OCI-LY3 (cell line): ENCODE results near the gene RAPGEF2.

Source experiments
- H2AFZ ChIP-seq: fragments of 200-600, 300-600 bp; shearing (Covaris generic); 2 replicates; pipeline ENCODE4 v1.6.0; 2014; ENCODE audit warnings: antibody characterized with exemption, low read depth, low read length
- H3K27ac ChIP-seq: fragments of 200-600, 300-600 bp; sonication (generic); 2 replicates; pipeline ENCODE4 v1.5.1; 2014; ENCODE audit warnings: mild to moderate bottlenecking, low read length, moderate library complexity, mixed read lengths
- H3K27me3 ChIP-seq: fragments of 200-600, 300-600 bp; sonication (generic); 2 replicates; pipeline ENCODE4 v1.6.1; 2014; ENCODE audit warnings: low read depth, low read length, mixed read lengths
- H3K36me3 ChIP-seq: fragments of 200-600, 300-600 bp; sonication (generic); replicated peaks from 2 replicates; pipeline ENCODE3; 2014; ENCODE audit warnings: low read depth, low read length, mixed read lengths
- H3K4me1 ChIP-seq: fragments of 300-600, 200-600 bp; sonication (generic); 2 replicates; pipeline ENCODE4 v1.6.1; 2014; ENCODE audit warnings: low read length, mixed read lengths
- H3K4me2 ChIP-seq: fragments of 200-600, 300-600 bp; sonication (generic); 2 replicates; pipeline ENCODE4 v1.6.1; 2014; ENCODE audit warnings: low read length, mixed read lengths
- H3K4me3 ChIP-seq: fragments of 300-600, 200-600 bp; sonication (generic); 2 replicates; pipeline ENCODE4 v1.5.1; 2014; ENCODE audit warnings: antibody characterized with exemption, mild to moderate bottlenecking, low read length, moderate library complexity
- H3K79me2 ChIP-seq: fragments of 300-600, 200-600 bp; shearing (Covaris generic); 2 replicates; pipeline ENCODE4 v1.6.1; 2014; ENCODE audit warnings: mild to moderate bottlenecking, low read length, mixed read lengths
- H3K9ac ChIP-seq: fragments of 300-600, 200-600 bp; shearing (Covaris generic); 2 replicates; pipeline ENCODE4 v1.6.0; 2014; ENCODE audit warnings: mild to moderate bottlenecking, low read length, moderate library complexity
- H3K9me3 ChIP-seq: fragments of 200-600, 300-600 bp; shearing (Covaris generic); 2 replicates; pipeline ENCODE4 v1.6.1; 2014; ENCODE audit warnings: low read length, mixed read lengths; ENCODE audit not compliant: insufficient read depth
- H4K20me1 ChIP-seq: fragments of 200-600, 300-600 bp; sonication (generic); 2 replicates; pipeline ENCODE4 v1.6.1; 2016; ENCODE audit warnings: low read length, mixed read lengths; ENCODE audit not compliant: insufficient read depth
- EZH2phosphoT487 ChIP-seq: fragments of 200-600 bp; shearing (Covaris generic); IDR thresholded peaks from 2 replicates; pipeline ENCODE4 v1.6.1; 2018; ENCODE audit warnings: antibody characterized with exemption, mixed run types, low read depth
- TF ChIP-seq, protein P1 (sequence below): fragments of 200-600, 300-600 bp; sonication (generic); IDR thresholded peaks from 2 replicates; pipeline ENCODE4 v1.5.1; 2014; ENCODE audit warnings: antibody characterized with exemption, low read length, low read depth

Gene RAPGEF2

DNA sequence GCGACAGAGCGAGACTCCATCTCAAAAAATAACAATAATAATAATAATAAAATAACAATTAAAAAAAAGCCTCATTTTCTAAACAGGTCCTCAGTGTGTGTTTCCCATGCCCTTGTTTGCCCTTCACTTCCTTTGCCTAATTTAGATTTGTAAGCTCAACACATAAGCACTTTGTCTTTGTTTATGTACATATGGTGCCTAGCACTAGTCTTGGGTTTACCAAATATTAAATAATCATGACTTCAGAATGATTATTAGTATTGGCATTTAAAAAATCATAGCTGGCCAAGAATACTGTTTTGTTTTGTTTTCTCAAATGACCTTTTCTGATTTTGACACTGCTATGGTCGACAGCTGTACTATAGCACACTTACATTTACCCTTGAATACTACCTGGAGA, 6.4 kb upstream of the RAPGEF2 start:
- H3K4me3 ChIP-seq: no peak overlapping the region
- TF ChIP-seq, protein P1, sequence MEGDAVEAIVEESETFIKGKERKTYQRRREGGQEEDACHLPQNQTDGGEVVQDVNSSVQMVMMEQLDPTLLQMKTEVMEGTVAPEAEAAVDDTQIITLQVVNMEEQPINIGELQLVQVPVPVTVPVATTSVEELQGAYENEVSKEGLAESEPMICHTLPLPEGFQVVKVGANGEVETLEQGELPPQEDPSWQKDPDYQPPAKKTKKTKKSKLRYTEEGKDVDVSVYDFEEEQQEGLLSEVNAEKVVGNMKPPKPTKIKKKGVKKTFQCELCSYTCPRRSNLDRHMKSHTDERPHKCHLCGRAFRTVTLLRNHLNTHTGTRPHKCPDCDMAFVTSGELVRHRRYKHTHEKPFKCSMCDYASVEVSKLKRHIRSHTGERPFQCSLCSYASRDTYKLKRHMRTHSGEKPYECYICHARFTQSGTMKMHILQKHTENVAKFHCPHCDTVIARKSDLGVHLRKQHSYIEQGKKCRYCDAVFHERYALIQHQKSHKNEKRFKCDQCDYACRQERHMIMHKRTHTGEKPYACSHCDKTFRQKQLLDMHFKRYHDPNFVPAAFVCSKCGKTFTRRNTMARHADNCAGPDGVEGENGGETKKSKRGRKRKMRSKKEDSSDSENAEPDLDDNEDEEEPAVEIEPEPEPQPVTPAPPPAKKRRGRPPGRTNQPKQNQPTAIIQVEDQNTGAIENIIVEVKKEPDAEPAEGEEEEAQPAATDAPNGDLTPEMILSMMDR: no peak
- TF ChIP-seq EZH2phosphoT487: no peak
- no peak overlapping the region for H2AFZ ChIP-seq
- no peaks in the 10 kb centered on the region for H4K20me1 ChIP-seq
- H3K4me1 ChIP-seq: peaks cover 3% of the 10 kb centered on the region
- no peak overlapping the region for H3K4me2 ChIP-seq
- no peak overlapping the region for H3K9ac ChIP-seq
- no peak overlapping the region for H3K27ac ChIP-seq
- H3K9me3 ChIP-seq: no peaks in the 10 kb centered on the region
- H3K36me3 ChIP-seq: no peaks in the 10 kb centered on the region
- no peaks in the 10 kb centered on the region for H3K79me2 ChIP-seq
- H3K27me3 ChIP-seq: peaks cover 42% of the 10 kb centered on the region

DNA sequence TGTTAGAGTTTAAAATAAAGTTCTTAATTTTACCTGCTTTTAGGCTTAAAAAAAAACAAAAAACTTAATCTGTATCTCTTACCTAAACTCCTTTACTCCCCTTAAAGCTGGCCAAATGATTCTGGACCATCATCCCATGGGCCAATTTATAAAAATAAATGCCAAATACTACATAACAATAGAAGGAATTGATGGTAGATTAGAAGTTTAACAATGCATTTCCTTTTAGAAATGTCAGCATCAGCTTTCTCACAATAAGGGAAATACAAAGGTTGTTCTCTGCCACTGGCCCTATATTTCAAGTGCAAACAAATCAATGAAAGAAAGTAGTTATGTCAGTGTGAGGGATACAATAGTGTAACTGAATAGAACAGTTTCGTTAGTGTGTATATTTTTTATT, 5.7 kb upstream of the RAPGEF2 start:
- Histone ChIP-seq H3K27me3 (peaks cover 49% of the 10 kb centered on the region), H3K27ac (no peak overlapping the region), H3K36me3 (no peaks in the 10 kb centered on the region), H3K79me2 (no peaks in the 10 kb centered on the region), H4K20me1 (no peaks in the 10 kb centered on the region), H3K4me3 (no peak overlapping the region), H2AFZ (no peak overlapping the region), H3K9ac (no peak overlapping the region), H3K4me2 (no peak overlapping the region), H3K4me1 (peaks cover 10% of the 10 kb centered on the region), H3K9me3 (no peaks in the 10 kb centered on the region)
- no peak for TF ChIP-seq EZH2phosphoT487
- TF ChIP-seq, protein P1: no peak

DNA sequence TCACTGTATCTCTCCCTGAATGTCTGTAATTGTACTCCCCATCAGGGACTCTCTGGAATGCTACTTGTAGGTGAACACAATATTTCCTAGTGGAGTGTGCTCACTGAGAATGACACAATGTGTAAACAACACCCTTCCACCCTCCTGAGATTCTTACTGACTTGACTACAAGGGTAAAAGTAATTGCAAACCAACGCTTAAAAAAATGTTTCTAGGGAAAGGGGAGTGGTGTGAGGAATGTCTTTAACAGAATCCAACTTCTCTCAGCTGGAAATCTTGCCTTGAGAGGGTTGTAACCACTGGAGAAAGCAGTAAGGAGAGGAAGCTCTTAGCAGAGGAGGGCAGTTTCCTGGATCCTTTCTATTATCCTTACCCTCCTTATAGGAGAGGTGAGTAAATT, 5.1 kb upstream of the RAPGEF2 start:
- Histone ChIP-seq H3K9ac (no peak overlapping the region), H3K9me3 (no peaks in the 10 kb centered on the region), H2AFZ (no peak overlapping the region)

DNA sequence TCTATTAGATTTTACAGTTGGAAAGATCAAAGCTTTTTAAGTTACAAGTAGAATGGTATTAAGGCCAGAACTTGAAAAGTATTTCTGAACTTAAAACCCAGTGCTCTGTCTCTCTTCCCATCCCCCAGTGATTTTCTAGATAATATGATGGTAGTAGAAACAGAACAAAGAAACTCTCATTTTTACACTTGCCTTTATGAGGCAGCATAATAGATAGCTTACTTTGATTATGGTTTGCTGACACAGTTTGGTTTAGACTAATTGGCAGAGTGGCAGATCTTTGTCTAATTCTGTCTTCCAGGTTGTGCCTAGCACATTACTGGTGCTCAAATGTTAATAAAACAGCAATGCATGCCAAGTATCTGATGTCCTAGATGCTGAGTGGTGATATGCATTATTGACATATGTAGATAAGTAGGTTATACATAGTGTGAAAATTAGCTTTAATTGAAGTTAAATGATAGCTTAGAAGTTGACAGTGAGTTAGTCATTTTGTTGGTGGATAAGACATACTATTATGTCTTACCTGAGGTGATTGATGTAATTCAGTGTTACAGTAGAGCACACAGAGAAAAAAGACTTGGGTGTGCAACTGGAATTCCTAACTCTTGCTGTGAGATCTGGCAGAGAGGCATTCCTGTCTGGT, 4.3 kb upstream of the RAPGEF2 start:
- H2AFZ ChIP-seq: no peak overlapping the region
- no peak overlapping the region for H3K9ac ChIP-seq
- H3K9me3 ChIP-seq: no peaks in the 10 kb centered on the region
- H3K79me2 ChIP-seq: no peaks in the 10 kb centered on the region
- H3K36me3 ChIP-seq: no peaks in the 10 kb centered on the region
- TF ChIP-seq EZH2phosphoT487: no peak
- TF ChIP-seq, protein P1: no peak
- H3K27ac ChIP-seq: no peak overlapping the region
- no peaks in the 10 kb centered on the region for H4K20me1 ChIP-seq
- H3K27me3 ChIP-seq: peaks cover 53% of the 10 kb centered on the region
- no peak overlapping the region for H3K4me2 ChIP-seq
- no peak overlapping the region for H3K4me3 ChIP-seq
- H3K4me1 ChIP-seq: peaks cover 14% of the 10 kb centered on the region

More for the DNA sequence above, 5.1 kb upstream of the RAPGEF2 start:
- Histone ChIP-seq H3K27me3 (peaks cover 53% of the 10 kb centered on the region), H3K79me2 (no peaks in the 10 kb centered on the region), H3K27ac (no peak overlapping the region), H3K4me1 (peaks cover 14% of the 10 kb centered on the region), H3K36me3 (no peaks in the 10 kb centered on the region), H4K20me1 (no peaks in the 10 kb centered on the region), H3K4me2 (no peak overlapping the region), H3K4me3 (no peak overlapping the region)
- no peak for TF ChIP-seq EZH2phosphoT487
- TF ChIP-seq, protein P1: no peak
